Vagina (tissue), 2 donors: ENCODE measurements around the gene TUBB1.

Source experiments
- POLR2A ChIP-seq, 2 donors: fragments of 450-650 bp; IDR thresholded peaks; one replicate each; pipeline ENCODE4 v1.6.1; 2017; ENCODE audit warnings: antibody characterized with exemption in 2 of 2, mild to moderate bottlenecking in 2 of 2, moderate library complexity in 2 of 2
- TF ChIP-seq, protein P1 (sequence below), 3 experiments: fragments of 450-650 bp in 2 of 3; fragments of 200-600 bp in 1 of 3; sonication (generic) in 1 of 3; IDR thresholded peaks; one replicate each; pipeline ENCODE4 v1.5.1; 2017 to 2019; ENCODE audit warnings: antibody characterized with exemption in 3 of 3, mild to moderate bottlenecking in 2 of 3, moderate library complexity in 2 of 3

DNA sequence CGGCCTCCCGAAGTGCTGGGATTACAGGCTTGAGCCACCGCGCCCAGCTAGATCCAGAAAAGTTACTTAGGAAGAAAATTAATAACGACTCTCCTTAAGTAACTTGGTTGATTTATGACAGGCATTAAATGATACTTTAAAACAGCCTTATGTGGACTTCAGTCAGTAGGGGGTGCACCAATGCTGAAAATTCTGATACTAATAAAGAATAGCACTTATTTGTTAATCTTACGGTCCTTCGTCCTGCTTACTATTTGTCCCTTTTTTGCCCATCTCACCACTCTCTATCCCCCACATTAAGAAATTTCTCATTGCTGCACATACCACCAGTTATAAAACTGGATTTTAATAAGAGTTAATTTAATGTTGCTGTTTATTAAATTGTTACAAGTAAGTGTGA, 36.1 kb downstream of the TUBB1 start:
- TF ChIP-seq, protein P1, sequence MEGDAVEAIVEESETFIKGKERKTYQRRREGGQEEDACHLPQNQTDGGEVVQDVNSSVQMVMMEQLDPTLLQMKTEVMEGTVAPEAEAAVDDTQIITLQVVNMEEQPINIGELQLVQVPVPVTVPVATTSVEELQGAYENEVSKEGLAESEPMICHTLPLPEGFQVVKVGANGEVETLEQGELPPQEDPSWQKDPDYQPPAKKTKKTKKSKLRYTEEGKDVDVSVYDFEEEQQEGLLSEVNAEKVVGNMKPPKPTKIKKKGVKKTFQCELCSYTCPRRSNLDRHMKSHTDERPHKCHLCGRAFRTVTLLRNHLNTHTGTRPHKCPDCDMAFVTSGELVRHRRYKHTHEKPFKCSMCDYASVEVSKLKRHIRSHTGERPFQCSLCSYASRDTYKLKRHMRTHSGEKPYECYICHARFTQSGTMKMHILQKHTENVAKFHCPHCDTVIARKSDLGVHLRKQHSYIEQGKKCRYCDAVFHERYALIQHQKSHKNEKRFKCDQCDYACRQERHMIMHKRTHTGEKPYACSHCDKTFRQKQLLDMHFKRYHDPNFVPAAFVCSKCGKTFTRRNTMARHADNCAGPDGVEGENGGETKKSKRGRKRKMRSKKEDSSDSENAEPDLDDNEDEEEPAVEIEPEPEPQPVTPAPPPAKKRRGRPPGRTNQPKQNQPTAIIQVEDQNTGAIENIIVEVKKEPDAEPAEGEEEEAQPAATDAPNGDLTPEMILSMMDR (IDR thresholded peaks at IDR 0.05): no peak
- TF ChIP-seq POLR2A (IDR thresholded peaks at IDR 0.05): no peak
